ENCODE measurements around the gene CAB39L.

- TF ChIP-seq CTCF (conservative IDR thresholded peaks at IDR 0.05; ENCODE audit: low read depth, low read length), result no peak
- TF ChIP-seq MXI1 (IDR thresholded peaks at IDR 0.05; ENCODE audit: borderline replicate concordance, low read depth, low read length), result no peak
- no peak for TF ChIP-seq USF2 (IDR thresholded peaks at IDR 0.05; ENCODE audit: low read depth, low read length)
- no peak for TF ChIP-seq RAD21 (IDR thresholded peaks at IDR 0.05; ENCODE audit: low read length)
- no peak for TF ChIP-seq FOS (IDR thresholded peaks at IDR 0.05; ENCODE audit: low read depth, low read length)
These were observed 10.6 kb upstream of the CAB39L start for GRCh38 chr13:49454388-49455006.
